Stimulated activated CD4-positive, alpha-beta T cell treated with anti-CD3 and anti-CD28 coated beads, Interleukin-1b, Interleukin-23, amount 100 ng/mL, for 48 hours (primary cell): ENCODE data around the gene FRMD3.

Source experiments
- DNase-seq: peaks from one replicate; pipeline ENCODE4 v3.0.0-alpha.2; 2020

FRMD3 gene

DNA sequence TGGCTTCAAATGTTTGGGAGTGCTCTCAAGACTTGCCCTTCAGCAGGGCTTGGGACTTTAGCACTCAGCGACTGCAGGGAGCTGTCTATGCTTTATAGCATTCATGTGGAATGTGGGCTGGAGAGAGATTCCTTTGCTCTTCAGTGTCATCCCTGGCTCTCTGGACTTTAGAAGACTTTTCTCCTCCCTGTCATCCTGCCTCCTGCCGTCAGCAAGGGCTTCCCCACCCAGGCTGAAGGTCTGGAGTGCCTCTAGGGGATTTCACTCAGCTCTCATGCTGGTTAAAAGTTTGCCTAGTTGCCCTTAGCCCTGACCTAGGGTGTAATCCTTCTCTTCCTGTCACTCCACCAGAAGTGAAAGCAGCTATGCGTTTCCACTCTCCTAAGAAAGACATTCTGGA, 210.9 kb downstream of the FRMD3 start:
- DNase-seq, result no peak

DNA sequence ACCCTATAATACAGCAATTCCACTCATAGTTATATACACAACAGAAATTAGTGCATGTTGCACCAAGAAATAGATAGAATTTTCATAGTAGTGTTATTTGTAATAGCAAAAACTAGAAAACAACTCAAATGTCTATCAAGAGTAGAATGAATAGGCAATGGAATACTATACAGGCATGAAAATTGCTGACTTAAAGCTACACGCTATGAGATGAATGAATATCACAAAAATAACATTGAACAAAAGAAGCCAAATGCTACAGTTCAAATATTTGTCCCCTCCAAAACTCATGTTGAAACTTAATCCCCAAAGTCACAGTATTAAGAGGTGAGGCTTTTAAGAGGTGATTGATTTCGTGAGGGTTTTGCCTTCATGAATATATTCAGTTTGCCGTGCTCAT, 215.1 kb downstream of the FRMD3 start:
- no peak for DNase-seq

DNA sequence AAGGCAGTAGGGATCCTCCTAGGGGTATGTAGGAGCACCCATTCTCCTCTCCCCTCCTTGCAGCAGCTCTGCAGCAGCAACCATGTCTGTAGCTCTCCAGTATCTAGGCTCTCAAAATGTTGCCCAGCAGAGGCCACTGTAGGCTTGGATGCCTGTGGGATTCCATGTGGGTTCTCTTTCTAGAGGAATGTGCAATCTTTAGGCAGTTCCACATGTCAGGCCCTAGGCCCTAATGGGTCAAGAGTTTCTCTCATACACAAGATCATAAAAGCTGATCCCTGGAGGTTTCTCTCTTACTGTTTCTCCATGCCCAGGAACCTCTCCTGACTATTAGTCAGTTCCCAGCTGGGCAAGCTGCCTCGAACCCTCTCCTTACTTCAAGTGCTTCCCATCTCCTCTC, 215.8 kb downstream of the FRMD3 start:
- no peak for DNase-seq

DNA sequence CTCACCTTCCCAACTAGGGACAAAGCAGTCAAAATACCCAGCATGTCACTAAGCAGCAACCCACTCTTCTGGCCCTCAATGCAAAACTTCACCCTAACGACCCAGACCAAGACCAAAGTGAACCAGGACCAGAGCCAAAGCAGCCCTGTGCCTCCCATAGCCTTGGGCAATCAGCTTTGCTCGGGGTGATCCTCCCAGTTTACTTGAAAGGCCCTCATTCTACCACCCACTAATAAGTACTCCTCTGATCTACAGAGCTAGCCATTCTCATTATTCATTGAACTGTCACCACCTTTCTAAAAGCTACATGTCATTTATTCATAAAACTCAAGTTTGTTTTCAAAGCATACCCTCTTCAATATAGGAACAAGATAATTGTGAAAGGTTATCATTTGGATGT, 221.0 kb downstream of the FRMD3 start:
- no peak for DNase-seq

DNA sequence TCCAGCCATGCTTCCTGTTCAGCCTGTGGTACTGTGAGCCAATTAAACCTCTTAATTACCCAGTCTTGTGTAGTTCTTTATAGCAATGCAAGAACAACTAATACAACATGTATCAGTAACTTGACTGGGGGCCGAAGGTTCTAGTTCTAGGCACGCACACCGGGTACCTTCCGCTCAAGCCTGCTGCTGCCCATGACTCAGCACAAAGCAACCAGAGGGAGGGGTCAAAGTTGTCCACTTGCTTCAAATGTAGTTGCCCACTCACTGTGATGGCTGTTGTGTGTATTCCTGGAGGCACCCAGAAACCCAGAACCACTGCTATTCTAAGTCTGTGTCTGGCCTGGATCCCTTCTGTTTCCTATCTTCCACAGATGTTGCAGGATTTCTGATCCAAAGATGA, 222.6 kb downstream of the FRMD3 start:
- no peak for DNase-seq

DNA sequence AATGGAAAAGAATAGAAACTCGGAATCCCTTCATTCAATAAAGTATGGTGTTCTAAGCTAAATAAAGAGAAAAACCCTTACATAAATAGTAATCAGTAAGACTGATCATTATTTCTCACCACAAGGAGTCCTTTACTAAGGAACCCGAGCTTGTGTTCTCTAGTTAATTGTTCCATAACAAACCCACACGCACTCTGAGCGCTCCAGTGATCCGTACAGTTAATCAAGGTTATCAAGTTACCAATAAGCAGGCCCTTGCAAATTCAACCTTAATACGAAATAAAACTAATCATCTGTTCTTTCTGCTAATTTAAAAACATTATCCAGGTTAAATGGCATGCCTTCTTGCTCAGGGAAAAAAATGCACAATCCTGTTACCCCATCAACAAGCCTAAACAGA, 224.4 kb downstream of the FRMD3 start:
- no peak for DNase-seq

DNA sequence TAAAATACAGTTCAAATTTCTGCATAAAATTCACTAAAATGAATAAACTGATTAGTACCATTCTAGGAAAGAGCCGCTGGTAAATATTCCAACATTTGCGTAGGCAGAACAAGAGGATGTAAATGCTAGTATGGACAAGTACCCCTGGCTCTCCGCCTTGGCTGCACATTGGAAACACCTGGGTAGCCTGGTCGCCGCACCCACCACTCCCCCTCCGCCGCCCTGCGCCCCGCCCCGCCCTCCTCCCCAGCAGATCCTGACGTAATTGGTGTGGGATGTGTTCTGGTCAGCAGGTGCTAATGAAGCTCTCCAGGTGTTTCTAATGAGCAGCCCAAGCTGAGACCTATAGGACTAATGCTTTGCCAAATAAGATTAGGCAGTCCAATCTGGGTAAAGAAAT, 225.7 kb downstream of the FRMD3 start:
- DNase-seq, result no peak

DNA sequence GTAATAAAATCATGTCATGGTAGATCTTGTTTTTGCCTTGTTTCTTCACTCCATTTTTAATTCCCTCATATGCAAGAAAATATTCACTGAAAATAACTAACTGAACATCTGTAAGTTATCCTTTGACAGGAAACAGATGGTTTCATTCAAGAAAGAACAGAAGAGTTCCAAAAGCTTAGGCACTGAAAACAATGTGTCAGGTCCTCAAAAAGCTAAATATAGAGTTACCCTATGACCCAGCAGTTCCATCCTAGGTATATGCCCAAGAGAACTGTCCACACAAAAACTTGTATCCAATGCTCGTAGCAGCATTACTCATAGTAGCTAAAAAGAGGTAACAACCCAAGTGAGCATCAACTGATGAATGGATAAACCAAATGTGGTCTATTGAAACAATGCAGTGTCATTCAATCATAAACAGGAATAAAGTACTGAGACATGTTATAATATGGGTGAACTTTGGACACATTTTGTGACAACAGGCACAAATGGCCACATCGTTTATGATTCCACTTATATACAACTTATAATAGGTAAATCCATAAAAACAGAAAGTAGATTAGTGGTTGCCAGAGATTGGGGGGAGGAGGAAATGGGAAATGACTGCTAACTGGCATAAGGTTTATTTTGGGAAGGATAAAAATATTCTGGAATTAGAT, 231.0 kb downstream of the FRMD3 start:
- DNase-seq, result no peak

DNA sequence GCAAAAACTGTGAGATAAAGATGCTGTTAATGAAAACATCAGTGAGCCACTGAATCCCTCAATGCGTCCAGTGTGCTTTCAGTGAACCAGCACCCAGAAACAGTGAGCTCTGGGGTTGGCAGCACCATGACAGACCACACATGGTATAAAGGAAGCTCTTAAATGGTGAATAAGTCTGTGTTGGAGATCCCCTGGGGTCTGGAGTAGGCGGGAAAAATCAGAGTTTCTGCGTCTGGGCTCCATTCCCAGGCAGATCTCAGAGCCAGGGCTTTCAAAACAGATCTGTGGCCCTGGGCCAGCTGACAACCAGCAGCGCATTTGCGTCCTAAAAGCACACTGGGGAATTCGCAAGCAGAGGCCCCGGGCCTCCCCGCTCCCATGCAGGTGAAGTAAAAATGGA, 233.5 kb downstream of the FRMD3 start:
- no peak for DNase-seq

DNA sequence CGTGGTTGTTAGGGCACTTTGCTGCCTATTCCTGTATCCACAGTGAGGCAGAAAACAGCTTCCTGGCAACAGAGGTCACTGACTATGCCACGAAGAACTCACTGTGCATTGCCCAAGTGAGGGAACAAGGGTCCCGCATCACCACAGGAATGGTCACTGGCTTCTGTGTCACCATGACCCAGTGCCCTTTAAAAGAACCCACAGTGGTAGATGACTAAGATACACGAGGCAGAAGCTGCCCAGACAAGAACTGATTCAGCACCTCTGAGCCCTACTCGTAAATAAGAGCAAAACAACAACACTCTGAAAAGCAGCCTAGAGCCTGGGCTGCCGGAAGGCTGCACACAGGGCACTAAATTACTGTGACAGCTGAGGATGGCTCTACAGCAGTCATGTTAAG, 238.6 kb downstream of the FRMD3 start:
- DNase-seq, result no peak

DNA sequence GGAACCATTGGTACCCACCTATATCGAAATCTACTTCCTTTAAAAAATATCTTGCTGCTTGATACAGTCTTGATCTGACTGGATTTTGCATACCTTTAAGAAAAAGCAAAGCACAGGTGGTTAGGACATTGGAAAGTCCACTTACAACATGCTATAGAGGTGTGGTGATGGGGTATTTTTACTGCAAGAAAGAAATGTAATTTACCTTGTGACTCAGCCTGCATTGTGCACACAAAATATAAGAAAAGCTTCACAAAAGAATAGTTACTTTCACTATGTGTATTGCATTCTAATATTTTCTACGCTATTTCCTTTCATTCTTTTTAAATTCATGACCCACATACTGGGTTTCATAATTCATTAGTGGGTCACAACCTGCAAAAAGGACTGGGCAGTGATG, 239.1 kb downstream of the FRMD3 start:
- DNase-seq, result no peak

DNA sequence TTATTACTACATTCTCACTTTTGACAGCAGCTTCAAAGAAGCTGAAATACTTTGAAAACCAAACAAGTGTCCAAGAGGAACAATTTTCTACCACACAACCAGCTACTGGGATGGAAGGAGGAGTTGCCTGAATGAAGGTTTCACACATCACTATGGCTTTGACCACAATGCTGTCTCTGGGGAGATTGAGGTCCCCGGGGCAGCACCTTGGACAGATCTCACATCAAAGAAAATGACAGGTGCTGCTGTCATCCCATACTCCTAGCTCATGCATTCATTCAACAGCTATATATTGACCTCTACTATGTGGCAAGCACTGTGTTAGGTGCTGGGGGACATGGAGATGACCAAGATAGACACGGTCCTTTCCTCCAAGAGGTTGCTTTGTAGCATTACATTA, 242.1 kb downstream of the FRMD3 start:
- DNase-seq, result no peak

DNA sequence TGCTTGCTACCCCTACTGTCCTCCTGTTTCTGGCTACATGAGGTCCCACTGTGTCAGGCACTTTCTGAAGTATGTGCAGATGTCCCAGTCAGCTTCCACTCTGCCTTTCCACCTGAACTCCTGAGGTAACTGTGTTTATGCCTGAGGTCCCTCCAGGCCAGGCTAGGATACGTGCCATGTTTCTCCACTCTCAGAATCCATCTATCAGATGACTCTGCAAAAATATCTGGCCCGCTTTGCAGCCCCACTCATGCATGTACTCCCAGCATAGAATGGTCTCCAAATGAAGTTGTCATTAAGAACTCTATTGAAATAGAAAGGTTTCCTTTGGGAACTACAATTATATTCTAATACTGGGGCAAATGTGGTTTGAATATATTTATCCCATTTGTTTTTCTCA, 243.4 kb downstream of the FRMD3 start:
- no peak for DNase-seq

DNA sequence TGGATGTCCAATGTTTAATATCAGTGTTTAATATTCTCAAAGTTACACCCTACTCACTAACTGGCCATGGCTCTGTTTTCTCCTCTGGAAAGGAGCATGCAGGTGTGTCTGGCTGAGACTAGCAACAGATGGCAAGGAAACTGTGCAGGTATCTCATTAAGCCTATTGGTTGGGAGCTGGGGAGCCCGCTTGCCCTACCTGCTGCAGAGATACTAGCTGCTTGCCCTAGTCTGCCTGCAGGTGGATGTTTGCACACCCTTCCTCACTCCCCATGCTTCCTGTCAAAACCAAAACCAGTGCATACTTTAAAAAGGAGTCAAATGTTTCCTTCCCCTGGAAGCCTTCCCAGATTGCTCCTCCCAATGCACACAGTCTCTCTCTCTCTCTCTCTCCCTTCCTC, 247.0 kb downstream of the FRMD3 start:
- DNase-seq, result no peak

DNA sequence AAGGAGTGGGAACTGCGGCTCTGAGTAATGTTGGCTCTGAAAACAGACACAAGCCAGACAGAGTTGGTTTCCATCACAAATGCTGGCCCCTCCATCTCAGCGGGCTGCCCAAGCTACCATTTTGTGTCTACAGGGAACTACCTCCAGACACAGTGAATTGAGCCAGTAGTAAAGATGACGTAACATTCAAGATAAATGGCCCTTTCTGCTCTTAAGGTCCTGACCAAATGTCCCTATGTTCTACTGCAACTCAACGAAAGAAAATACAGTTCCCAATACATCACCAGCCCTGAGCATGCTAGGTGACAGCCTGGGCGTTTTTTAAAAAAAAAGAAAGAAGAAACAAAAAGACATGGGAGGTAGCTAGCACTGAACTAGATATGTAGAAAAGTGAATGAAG, 247.5 kb downstream of the FRMD3 start:
- no peak for DNase-seq

DNA sequence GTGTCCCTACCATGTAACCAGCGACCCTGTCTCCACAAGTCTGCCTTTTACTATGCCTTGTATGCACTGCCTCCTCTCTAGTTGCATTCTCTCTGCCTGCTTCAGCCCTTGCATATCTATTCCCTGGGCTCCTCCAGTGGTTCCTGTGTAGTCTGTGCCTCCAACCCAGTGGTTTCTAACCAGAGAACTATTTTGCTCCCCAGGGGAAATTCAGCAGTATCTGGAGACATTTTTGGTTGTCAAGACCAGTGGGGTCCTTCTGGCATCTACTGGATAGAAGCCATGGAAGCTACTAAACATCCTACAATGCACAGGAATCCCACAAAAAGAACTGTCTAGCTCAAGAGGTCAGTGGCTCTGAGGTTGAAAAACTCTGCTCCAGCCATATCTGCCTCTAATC, 251.2 kb downstream of the FRMD3 start:
- DNase-seq, result no peak

DNA sequence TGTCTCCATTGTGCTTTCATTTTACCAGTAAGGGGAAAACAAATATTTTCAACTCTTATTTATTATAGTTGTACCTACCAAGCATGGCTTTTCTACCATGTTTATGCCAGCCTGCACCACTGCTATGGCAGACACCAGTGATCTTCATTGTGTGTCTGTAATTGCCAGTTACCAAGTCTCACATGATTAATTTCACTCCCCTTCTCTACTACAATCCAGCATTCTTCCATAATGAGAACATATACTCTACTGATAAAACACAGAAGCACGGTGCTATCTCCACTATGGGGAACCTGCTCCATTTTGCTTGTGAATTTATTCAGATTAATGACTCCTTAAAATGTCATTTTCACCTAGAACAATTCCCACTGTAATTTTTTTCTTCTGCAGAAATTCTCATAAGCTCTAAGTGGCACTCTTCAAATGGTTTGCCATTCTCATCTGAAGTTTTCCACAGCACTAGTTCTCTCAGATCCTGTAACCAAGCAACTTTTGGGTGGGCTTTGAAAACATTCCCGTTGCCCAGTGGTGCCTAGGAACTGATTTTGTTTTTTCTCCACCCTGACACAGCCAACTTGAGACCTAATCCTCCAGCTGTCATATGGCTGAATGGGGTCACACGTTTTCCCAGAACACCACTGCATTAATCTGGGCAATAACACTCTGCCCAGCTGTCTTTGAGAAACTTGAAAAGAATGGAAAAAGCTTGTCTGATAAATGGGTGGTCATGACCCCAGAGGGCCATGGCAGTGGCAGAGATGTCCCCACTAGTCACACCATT, 252.6 kb downstream of the FRMD3 start:
- DNase-seq, result no peak

DNA sequence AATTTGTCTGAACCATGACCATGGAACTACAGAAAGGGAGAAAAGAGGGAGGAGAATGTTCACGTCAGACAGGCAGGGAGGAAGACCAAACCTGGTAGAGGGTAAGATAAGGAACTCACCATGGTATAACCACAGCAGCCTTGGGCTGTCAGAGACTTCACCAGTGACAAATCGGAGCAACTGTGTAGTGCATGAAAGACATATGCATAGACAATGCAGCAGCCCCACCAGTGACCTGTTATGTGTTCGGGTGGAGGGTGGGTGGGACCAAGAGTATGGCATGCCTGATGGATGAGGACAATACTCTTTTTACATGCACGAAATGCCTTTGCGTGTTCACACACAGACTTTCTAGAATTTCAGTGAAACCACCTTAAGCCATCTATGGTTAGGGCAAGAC, 253.5 kb downstream of the FRMD3 start:
- DNase-seq, result no peak

DNA sequence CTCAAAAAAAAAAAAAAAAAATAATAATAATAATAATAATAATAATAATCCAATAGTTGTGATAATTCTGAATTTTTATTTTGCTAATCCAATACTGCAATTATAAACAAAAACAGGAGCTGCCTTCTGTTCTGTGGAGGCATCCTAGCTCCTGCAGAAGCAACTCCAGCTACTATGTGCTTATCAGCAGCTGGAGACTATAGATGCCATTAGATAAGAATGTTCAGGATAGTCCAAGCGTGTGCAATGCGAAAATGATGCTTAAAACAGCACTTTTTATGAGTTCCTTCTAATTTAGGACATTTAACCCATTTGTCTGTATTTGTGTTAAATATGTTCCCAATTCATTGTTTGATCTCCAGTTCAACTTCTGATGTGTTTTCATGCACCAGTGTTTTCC, 254.7 kb downstream of the FRMD3 start:
- DNase-seq, result no peak

DNA sequence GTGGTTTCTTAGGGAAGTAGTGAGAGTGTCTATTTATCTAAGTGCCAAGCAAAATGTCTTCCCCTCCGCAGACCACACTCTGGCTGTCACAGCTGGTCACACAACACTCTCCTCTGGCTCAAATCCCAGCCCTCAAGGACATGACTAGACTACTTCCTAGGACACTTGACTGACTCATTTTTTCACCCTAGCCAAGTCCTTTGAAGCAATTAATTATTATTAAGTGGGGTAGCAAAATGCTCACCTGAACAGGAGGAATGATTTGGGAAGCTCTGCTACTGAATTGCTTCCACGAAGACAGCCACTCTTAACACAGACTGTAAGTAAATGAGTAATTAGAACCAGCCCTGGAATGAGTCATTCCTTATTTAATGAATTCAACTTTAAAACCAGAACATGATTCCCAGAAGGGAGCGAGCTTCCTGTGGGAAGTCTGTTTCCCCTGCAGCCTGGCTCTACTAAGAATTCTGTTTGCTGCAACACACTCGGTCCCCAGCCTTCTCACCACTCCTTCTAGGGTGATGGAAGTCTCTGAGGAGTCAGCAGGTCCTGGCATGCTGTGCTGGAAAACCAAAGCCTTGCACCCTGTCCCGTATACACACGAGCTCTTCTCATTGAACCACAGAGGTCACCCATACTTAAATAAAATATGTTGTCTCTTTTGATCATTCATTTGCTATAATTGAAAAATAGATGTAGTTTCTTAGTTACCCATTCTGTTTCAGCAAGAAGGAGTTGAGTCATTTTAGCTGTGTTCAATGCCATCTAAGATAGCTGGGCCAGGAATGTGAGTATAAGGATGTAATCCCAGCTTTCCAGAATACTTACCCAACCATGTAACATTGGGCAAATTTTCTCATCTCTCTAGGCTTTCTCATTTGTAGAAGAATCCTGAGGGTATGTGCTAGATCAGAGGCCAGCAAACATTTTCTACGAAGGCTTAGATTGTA, 256.6 kb downstream of the FRMD3 start:
- DNase-seq, result no peak

DNA sequence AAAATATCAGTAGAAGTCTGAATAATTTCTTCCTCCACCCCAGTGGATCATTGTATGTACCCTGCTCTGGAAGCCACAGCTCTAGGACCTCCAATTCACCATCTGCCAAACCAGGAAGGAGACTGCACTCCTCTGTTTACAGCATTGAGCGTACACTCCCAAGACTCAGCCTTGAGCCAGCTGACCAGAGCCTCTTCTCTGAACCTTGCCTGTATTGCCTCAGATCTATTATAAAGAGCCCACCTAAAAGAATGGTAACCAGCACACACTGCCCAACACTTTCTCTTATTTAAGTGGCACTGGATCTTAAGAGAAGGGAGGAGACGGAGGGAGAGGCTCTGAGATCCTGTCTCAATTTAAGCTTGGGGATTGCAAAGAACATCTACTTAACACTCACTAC, 257.4 kb downstream of the FRMD3 start:
- DNase-seq, result no peak

DNA sequence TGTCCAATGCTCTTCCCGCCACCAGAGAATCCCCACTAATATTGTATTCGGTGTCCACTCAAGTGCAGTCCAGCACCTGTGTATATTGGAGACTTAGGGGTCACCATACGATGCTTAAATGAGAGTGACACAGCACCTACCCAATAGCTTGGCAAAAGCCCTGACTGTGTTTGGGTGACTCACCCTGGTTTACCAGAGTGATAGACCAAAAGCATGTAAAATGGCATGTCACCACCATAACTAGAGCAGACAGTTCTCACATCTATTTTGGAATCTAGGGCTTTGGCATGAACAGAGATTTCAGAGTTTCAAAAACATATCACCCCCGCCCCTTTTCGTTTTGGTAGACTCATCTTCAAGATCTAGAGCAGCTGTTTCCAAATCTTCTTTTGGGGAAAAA, 257.9 kb downstream of the FRMD3 start:
- no peak for DNase-seq

DNA sequence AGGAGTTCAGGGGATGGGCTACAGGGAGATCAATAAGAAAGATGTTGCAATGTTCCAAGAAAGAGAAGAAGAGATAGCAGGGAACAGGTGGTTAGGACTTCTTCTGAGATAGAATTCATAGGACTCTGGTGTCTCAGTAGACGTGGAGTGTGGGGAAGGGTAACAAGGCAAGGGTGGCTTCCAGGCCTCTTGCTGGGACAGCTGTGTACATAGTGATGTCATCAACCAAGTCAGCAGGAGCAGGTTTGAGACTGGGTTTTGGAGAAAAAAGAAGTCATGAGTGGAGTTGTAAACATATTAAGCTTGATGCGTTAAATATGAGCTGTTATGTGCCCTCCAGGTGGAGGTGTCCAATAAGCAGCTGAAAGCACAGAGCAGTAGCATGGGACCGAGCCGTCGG, 263.4 kb downstream of the FRMD3 start:
- no peak for DNase-seq

DNA sequence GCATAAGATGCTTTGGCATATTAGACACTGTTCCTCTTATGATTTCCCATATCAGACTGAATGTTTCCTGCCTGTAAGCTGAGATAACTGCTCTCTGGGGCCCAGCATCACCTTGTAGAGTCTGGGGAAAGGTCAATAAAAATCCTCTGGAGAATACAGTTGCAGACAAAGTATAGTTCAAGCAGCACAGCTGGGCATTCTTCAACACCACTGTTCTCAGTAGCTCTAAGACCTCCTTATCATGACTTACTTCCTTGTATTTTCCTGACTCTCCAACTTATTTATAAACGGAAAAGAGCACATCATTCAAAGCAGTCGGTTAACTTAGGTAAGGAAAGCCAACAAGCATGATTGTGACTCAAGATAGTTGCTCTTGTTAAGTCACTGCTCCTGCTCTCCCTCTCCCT, 266.5 kb downstream of the FRMD3 start:
- no peak for DNase-seq
